Cardiac atrium fibroblast (primary cell): ENCODE data around the gene CNR1. TPM values are rescaled to one million over a fixed set of nuclear protein-coding genes. Genes with fewer than 3 reads are reported as not detected.

Experiments used
- total RNA-seq: library from RNA; depleted of rRNA; stranded (reverse); fragments of >200 nt; gene quantifications from 2 replicates; pipeline ENCODE4 v1.2.3, GENCODE V29; 2015

CNR1 gene
- total RNA-seq: 3.2 and 16.8 TPM in 2 replicates

GRCh38 chr6:88165844-88166492 is at the start of gene CNR1:
CNR1 (minus strand) TSS chr6:88166347; CDS start chr6:88145274, 21,073 bp downstream.

Other genes with a start within 250 kb of the CNR1 start
- gene SPACA1, start 118.5 kb downstream of the CNR1 start, total RNA-seq: not detected in 2 replicates